M059J (cell line): ENCODE data around the gene MTA3. TPM values are rescaled to one million over a fixed set of nuclear protein-coding genes. Genes with fewer than 3 reads are reported as not detected.
"Not testable (repeated sequence)": the region's sequence is repeated elsewhere in the genome, so short reads cannot be mapped to it uniquely, and the experiment has no call there.

Source experiments
- DNase-seq: peaks from one replicate; pipeline ENCODE4 v3.0.0-alpha.2; 2012; ENCODE audit warnings: low read depth
- total RNA-seq: library from RNA; depleted of rRNA; stranded (reverse); fragments of >200 nt; shearing (Covaris generic); gene quantifications from 2 replicates; pipeline ENCODE4 v1.2.3, GENCODE V29; 2014; rRNA removed

MTA3 gene
- 14.6 and 25.0 TPM in 2 replicates for total RNA-seq

GRCh38 chr2:42568401-42569115 is at the start of gene MTA3:
Gene MTA3, plus strand, starts transcription at chr2:42568632. Its CDS starts 114 bp downstream, at chr2:42568746.
- DNase-seq: peak; percentile 27

GRCh38 chr2:42519624-42520023 is 48.8 kb upstream of the MTA3 start:
- DNase-seq: no peak

- no peak for DNase-seq
Measured at GRCh38 chr2:42522035-42522434, 46.4 kb upstream of the MTA3 start.

GRCh38 chr2:42523341-42523740 is 45.1 kb upstream of the MTA3 start:
- DNase-seq: no peak

GRCh38 chr2:42532397-42532796 is 36.0 kb upstream of the MTA3 start:
- no peak for DNase-seq

- DNase-seq: no peak
Measured at GRCh38 chr2:42537493-42537892, 30.9 kb upstream of the MTA3 start.

- DNase-seq: no peak
Measured at GRCh38 chr2:42542871-42543270, 25.6 kb upstream of the MTA3 start.

GRCh38 chr2:42545023-42545721 is 23.3 kb upstream of the MTA3 start:
- DNase-seq: no peak

GRCh38 chr2:42545841-42546390 is 22.5 kb upstream of the MTA3 start:
- DNase-seq: no peak

- no peak for DNase-seq
Measured at GRCh38 chr2:42547014-42547413, 21.4 kb upstream of the MTA3 start.

GRCh38 chr2:42547446-42548295 is 20.8 kb upstream of the MTA3 start:
- no peak for DNase-seq

- no peak for DNase-seq
Measured at GRCh38 chr2:42550870-42551269, 17.6 kb upstream of the MTA3 start.

- no peak for DNase-seq
Measured at GRCh38 chr2:42554392-42554791, 14.0 kb upstream of the MTA3 start.

GRCh38 chr2:42556315-42556890 is 12.0 kb upstream of the MTA3 start:
- no peak for DNase-seq

GRCh38 chr2:42557306-42557705 is 11.1 kb upstream of the MTA3 start:
- no peak for DNase-seq

- DNase-seq: no peak
Measured at GRCh38 chr2:42558827-42559226, 9.6 kb upstream of the MTA3 start.

GRCh38 chr2:42560133-42560532 is 8.3 kb upstream of the MTA3 start:
- DNase-seq: not testable (repeated sequence)

- DNase-seq: no peak
Measured at GRCh38 chr2:42560899-42561298, 7.5 kb upstream of the MTA3 start.

- DNase-seq: no peak
Measured at GRCh38 chr2:42562474-42563144, 5.8 kb upstream of the MTA3 start.

GRCh38 chr2:42566025-42566424 is 2.4 kb upstream of the MTA3 start:
- no peak for DNase-seq

GRCh38 chr2:42566837-42567321 is 1.6 kb upstream of the MTA3 start:
- DNase-seq: peak; percentile 29
